Loucy (cell line): ENCODE results near the gene GAPDHS.
A peak's percentile ranks its signal among the peaks of the same experiment; 100 is the strongest.

Experiments
- H2AFZ ChIP-seq: fragments of 200-600 bp; sonication (generic); 2 replicates; pipeline ENCODE4 v1.6.0; 2016; ENCODE audit warnings: antibody characterized with exemption, mild to moderate bottlenecking, low read length, moderate library complexity
- H3F3A ChIP-seq: fragments of 200-600 bp; 2 replicates; pipeline ENCODE4 v1.6.0; 2016; ENCODE audit warnings: antibody characterized with exemption, low read depth, mild to moderate bottlenecking
- H3K27me3 ChIP-seq: fragments of 200-600 bp; sonication (generic); 2 replicates; pipeline ENCODE4 v1.6.1; 2014; ENCODE audit warnings: low read length, mild to moderate bottlenecking; ENCODE audit not compliant: insufficient read depth, poor library complexity, severe bottlenecking
- H3K36me3 ChIP-seq: fragments of 200-600 bp; sonication (generic); 2 replicates; pipeline ENCODE4 v1.6.1; 2016; ENCODE audit warnings: low read length; ENCODE audit not compliant: insufficient read depth
- H3K4me1 ChIP-seq: fragments of 200-600 bp; sonication (generic); 2 replicates; pipeline ENCODE4 v1.5.1; 2014; ENCODE audit warnings: low read length, mild to moderate bottlenecking; ENCODE audit not compliant: insufficient read depth, poor library complexity, severe bottlenecking
- H3K4me2 ChIP-seq: fragments of 200-600 bp; sonication (generic); 2 replicates; pipeline ENCODE4 v1.6.0; 2014; ENCODE audit warnings: antibody characterized with exemption, low read length, low read depth, mild to moderate bottlenecking; ENCODE audit not compliant: poor library complexity, severe bottlenecking
- H3K4me3 ChIP-seq: fragments of 200-600 bp; sonication (generic); 2 replicates; pipeline ENCODE4 v1.5.1; 2014; ENCODE audit warnings: low read length, mild to moderate bottlenecking, mixed read lengths; ENCODE audit not compliant: poor library complexity, severe bottlenecking
- H3K79me2 ChIP-seq: fragments of 200-600 bp; sonication (generic); 2 replicates; pipeline ENCODE4 v1.6.1; 2014; ENCODE audit warnings: low read length; ENCODE audit not compliant: insufficient read depth
- H3K9ac ChIP-seq: fragments of 200-600 bp; sonication (generic); 2 replicates; pipeline ENCODE4 v1.6.0; 2014; ENCODE audit warnings: mild to moderate bottlenecking, low read depth, low read length, moderate library complexity; ENCODE audit not compliant: poor library complexity, severe bottlenecking
- H3K9me2 ChIP-seq: fragments of 200-600 bp; sonication (generic); replicated peaks from 2 replicates; pipeline ENCODE4 v1.6.1; 2016; ENCODE audit warnings: low read depth, low read length, mixed read lengths
- H3K9me3 ChIP-seq: fragments of 200-600 bp; sonication (generic); 2 replicates; pipeline ENCODE4 v1.6.1; 2014; ENCODE audit warnings: mild to moderate bottlenecking, antibody characterized with exemption, low read length, low read depth; ENCODE audit not compliant: insufficient read depth
- H4K20me1 ChIP-seq: fragments of 200-600 bp; sonication (generic); 2 replicates; pipeline ENCODE4 v1.6.0; 2014; ENCODE audit warnings: antibody characterized with exemption, low read length, mild to moderate bottlenecking; ENCODE audit not compliant: insufficient read depth, poor library complexity, severe bottlenecking
- CTCF ChIP-seq: fragments of 200-600 bp; sonication (generic); conservative IDR thresholded peaks from 2 replicates; pipeline ENCODE4 v1.5.1; 2014; ENCODE audit warnings: mild to moderate bottlenecking, antibody characterized with exemption, low read length
- EZH2phosphoT487 ChIP-seq: fragments of 200-600 bp; IDR thresholded peaks from 2 replicates; pipeline ENCODE4 v1.6.1; 2018; ENCODE audit warnings: antibody characterized with exemption, mild to moderate bottlenecking, moderate library complexity, borderline replicate concordance

The GAPDHS gene

GRCh38 chr19:35554076-35554475 lies 20.8 kb downstream of the GAPDHS start:
- H3F3A ChIP-seq = no peaks in the 10 kb centered on the region
- H4K20me1 ChIP-seq = no peaks in the 10 kb centered on the region
- no peak overlapping the region for H3K9ac ChIP-seq
- no peaks in the 10 kb centered on the region for H3K27me3 ChIP-seq
- no peaks in the 10 kb centered on the region for H3K4me1 ChIP-seq
- H3K9me2 ChIP-seq = no peaks in the 10 kb centered on the region
- H2AFZ ChIP-seq = no peak overlapping the region
- H3K9me3 ChIP-seq = no peaks in the 10 kb centered on the region
- no peaks in the 10 kb centered on the region for H3K79me2 ChIP-seq
- TF ChIP-seq EZH2phosphoT487 = no peak
- TF ChIP-seq CTCF = no peak
- H3K4me3 ChIP-seq = no peak overlapping the region
- H3K36me3 ChIP-seq = no peaks in the 10 kb centered on the region
- no peak overlapping the region for H3K4me2 ChIP-seq

- Histone ChIP-seq H3F3A (no peaks in the 10 kb centered on the region), H3K9ac (no peak overlapping the region), H3K4me1 (no peaks in the 10 kb centered on the region), H3K4me3 (no peak overlapping the region), H4K20me1 (no peaks in the 10 kb centered on the region), H3K79me2 (no peaks in the 10 kb centered on the region), H3K27me3 (no peaks in the 10 kb centered on the region), H3K36me3 (no peaks in the 10 kb centered on the region), H3K4me2 (no peak overlapping the region), H3K9me3 (no peaks in the 10 kb centered on the region), H3K9me2 (no peaks in the 10 kb centered on the region), H2AFZ (no peak overlapping the region)
- TF ChIP-seq EZH2phosphoT487 = no peak
- TF ChIP-seq CTCF = peak; percentile 51
Measured at GRCh38 chr19:35555301-35556005, 22.2 kb downstream of the GAPDHS start.

- H2AFZ ChIP-seq = no peak overlapping the region
- H3K4me3 ChIP-seq = no peak overlapping the region
- no peaks in the 10 kb centered on the region for H3K9me3 ChIP-seq
- no peaks in the 10 kb centered on the region for H3K36me3 ChIP-seq
- H3K9me2 ChIP-seq = no peaks in the 10 kb centered on the region
- no peak overlapping the region for H3K4me2 ChIP-seq
- TF ChIP-seq CTCF (no peak), EZH2phosphoT487 (no peak)
- H3K4me1 ChIP-seq = no peaks in the 10 kb centered on the region
- H3K27me3 ChIP-seq = no peaks in the 10 kb centered on the region
- H3K79me2 ChIP-seq = no peaks in the 10 kb centered on the region
- no peaks in the 10 kb centered on the region for H3F3A ChIP-seq
- H4K20me1 ChIP-seq = no peaks in the 10 kb centered on the region
- no peak overlapping the region for H3K9ac ChIP-seq
Measured at GRCh38 chr19:35556025-35556590, 22.9 kb downstream of the GAPDHS start.
